HUES64 (cell line): Measurements from ENCODE around the gene NTMT1.
"Not testable (repeated sequence)": the region's sequence is repeated elsewhere in the genome, so short reads cannot be mapped to it uniquely, and the experiment has no call there.

ENCODE experiments used
- H3K27ac ChIP-seq: 2 replicates; pipeline ENCODE4 v1.7.0; 2013; ENCODE audit warnings: low read depth, low read length, inconsistent platforms
- H3K27me3 ChIP-seq: 2 replicates; pipeline ENCODE4 v1.6.1; 2013; ENCODE audit warnings: mild to moderate bottlenecking, low read length; ENCODE audit not compliant: insufficient read depth
- H3K36me3 ChIP-seq: 2 replicates; pipeline ENCODE4 v1.6.1; 2013; ENCODE audit warnings: mild to moderate bottlenecking, low read length; ENCODE audit not compliant: insufficient read depth
- H3K4me1 ChIP-seq: 2 replicates; pipeline ENCODE4 v1.6.1; 2013; ENCODE audit warnings: mild to moderate bottlenecking, low read length, moderate library complexity; ENCODE audit not compliant: insufficient read depth
- H3K4me3 ChIP-seq: 2 replicates; pipeline ENCODE4 v1.5.1; 2013; ENCODE audit warnings: mild to moderate bottlenecking, low read length, moderate library complexity
- H3K9ac ChIP-seq: 2 replicates; pipeline ENCODE4 v1.6.1; 2013; ENCODE audit warnings: mild to moderate bottlenecking, low read depth, low read length
- H3K9me3 ChIP-seq: 2 replicates; pipeline ENCODE4 v1.6.1; 2013; ENCODE audit warnings: low read depth, low read length; ENCODE audit not compliant: insufficient read depth
- WGBS: fragments of 150-250, 120-280 bp; methylation state at CpG from one replicate; pipeline ENCODE4 v1.1.7; 2013; ENCODE audit warnings: missing lambda C conversion rate; 5-methylcytosine and 5-hydroxymethylcytosine counted together

The NTMT1 gene

GRCh38 chr9:129632460-129632859, 6.5 kb downstream of the NTMT1 start:
- H3K27ac ChIP-seq: no peak overlapping the region
- WGBS: 94% methylated on average over 13 of the region's 13 CpGs
- H3K9ac ChIP-seq: no peak overlapping the region

GRCh38 chr9:129633207-129633606, 7.2 kb downstream of the NTMT1 start:
- 90% methylated on average over 4 of the region's 4 CpGs for WGBS
- Histone ChIP-seq H3K27ac (no peak overlapping the region), H3K36me3 (peaks cover 70% of the 10 kb centered on the region)

More at GRCh38 chr9:129632460-129632859, 6.5 kb downstream of the NTMT1 start:
- peaks cover 9% of the 10 kb centered on the region for H3K4me1 ChIP-seq
- H3K4me3 ChIP-seq: no peak overlapping the region
- H3K27me3 ChIP-seq: no peaks in the 10 kb centered on the region
- peaks cover 70% of the 10 kb centered on the region for H3K36me3 ChIP-seq
- H3K9me3 ChIP-seq: no peaks in the 10 kb centered on the region

GRCh38 chr9:129633848-129634247, 7.9 kb downstream of the NTMT1 start:
- no peaks in the 10 kb centered on the region for H3K27me3 ChIP-seq
- H3K4me3 ChIP-seq: no peak overlapping the region
- peaks cover 70% of the 10 kb centered on the region for H3K36me3 ChIP-seq
- no peak overlapping the region for H3K27ac ChIP-seq
- H3K9ac ChIP-seq: no peak overlapping the region
- 0 out of 2 replicates have a peak, but pooled peaks cover 5% of the 10 kb centered on the region for H3K4me1 ChIP-seq
- no peaks in the 10 kb centered on the region for H3K9me3 ChIP-seq
- WGBS: 89% methylated on average over 13 of the region's 13 CpGs

More at GRCh38 chr9:129633207-129633606, 7.2 kb downstream of the NTMT1 start:
- H3K4me1 ChIP-seq: 0 out of 2 replicates have a peak, but pooled peaks cover 5% of the 10 kb centered on the region
- H3K27me3 ChIP-seq: no peaks in the 10 kb centered on the region
- H3K4me3 ChIP-seq: no peak overlapping the region
- no peaks in the 10 kb centered on the region for H3K9me3 ChIP-seq
- H3K9ac ChIP-seq: no peak overlapping the region

GRCh38 chr9:129635099-129636065, 9.4 kb downstream of the NTMT1 start:
- WGBS: 96% methylated on average over 34 of the region's 34 CpGs
- Histone ChIP-seq H3K9me3 (no peaks in the 10 kb centered on the region), H3K4me1 (0 out of 2 replicates have a peak, but pooled peaks cover 2% of the 10 kb centered on the region), H3K4me3 (no peak overlapping the region), H3K27ac (no peak overlapping the region), H3K36me3 (peaks cover 71% of the 10 kb centered on the region), H3K27me3 (no peaks in the 10 kb centered on the region), H3K9ac (no peak overlapping the region)

GRCh38 chr9:129636343-129636742, 10.4 kb downstream of the NTMT1 start:
- H3K27ac ChIP-seq, H3K9me3 ChIP-seq, H3K27me3 ChIP-seq, H3K4me3 ChIP-seq, H3K9ac ChIP-seq, H3K4me1 ChIP-seq: not testable (repeated sequence)
- H3K36me3 ChIP-seq: peaks cover 71% of the 10 kb centered on the region
- 95% methylated on average over 10 of the region's 10 CpGs for WGBS

GRCh38 chr9:129637102-129637501, 11.1 kb downstream of the NTMT1 start:
- Histone ChIP-seq H3K27ac (no peak overlapping the region), H3K27me3 (no peaks in the 10 kb centered on the region), H3K9ac (no peak overlapping the region), H3K36me3 (peaks cover 68% of the 10 kb centered on the region), H3K4me3 (no peak overlapping the region), H3K9me3 (no peaks in the 10 kb centered on the region), H3K4me1 (peaks cover 2% of the 10 kb centered on the region; the same call in 1 of the 2 replicates)
- WGBS: 93% methylated on average over 9 of the region's 9 CpGs

- no peak overlapping the region for H3K27ac ChIP-seq
- no peak overlapping the region for H3K4me3 ChIP-seq
- no peaks in the 10 kb centered on the region for H3K9me3 ChIP-seq
- H3K36me3 ChIP-seq: peaks cover 61% of the 10 kb centered on the region
- H3K27me3 ChIP-seq: no peaks in the 10 kb centered on the region
- WGBS: 90% methylated on average over 29 of the region's 29 CpGs
- no peak overlapping the region for H3K9ac ChIP-seq
- H3K4me1 ChIP-seq: peaks cover 2% of the 10 kb centered on the region; the same call in 1 of the 2 replicates
These were observed 11.9 kb downstream of the NTMT1 start for GRCh38 chr9:129637673-129638439.

GRCh38 chr9:129639034-129639630, 13.2 kb downstream of the NTMT1 start:
- Histone ChIP-seq H3K27me3 (no peaks in the 10 kb centered on the region), H3K4me3 (no peak overlapping the region), H3K36me3 (peaks cover 48% of the 10 kb centered on the region), H3K9me3 (no peaks in the 10 kb centered on the region), H3K27ac (no peak overlapping the region), H3K9ac (no peak overlapping the region), H3K4me1 (peaks cover 2% of the 10 kb centered on the region; the same call in 1 of the 2 replicates)
- WGBS: 95% methylated on average over 17 of the region's 17 CpGs

- peaks cover 42% of the 10 kb centered on the region for H3K36me3 ChIP-seq
- no peak overlapping the region for H3K27ac ChIP-seq
- H3K27me3 ChIP-seq: no peaks in the 10 kb centered on the region
- H3K4me3 ChIP-seq: no peak overlapping the region
- no peak overlapping the region for H3K9ac ChIP-seq
- H3K9me3 ChIP-seq: no peaks in the 10 kb centered on the region
- peaks cover 2% of the 10 kb centered on the region; the same call in 1 of the 2 replicates for H3K4me1 ChIP-seq
- WGBS: 90% methylated on average over 12 of the region's 12 CpGs
These were observed 13.8 kb downstream of the NTMT1 start for GRCh38 chr9:129639756-129640085.

- Histone ChIP-seq H3K9ac (no peak overlapping the region), H3K4me1 (peaks cover 2% of the 10 kb centered on the region; the same call in 1 of the 2 replicates), H3K27ac (no peak overlapping the region), H3K4me3 (peak overlapping the region; percentile 95; the same call in 1 of the 2 replicates), H3K27me3 (no peaks in the 10 kb centered on the region), H3K36me3 (peaks cover 36% of the 10 kb centered on the region), H3K9me3 (no peaks in the 10 kb centered on the region)
- WGBS: 91% methylated on average over 25 of the region's 25 CpGs
These were observed 14.3 kb downstream of the NTMT1 start for GRCh38 chr9:129640086-129640870.
